Measurements from ENCODE around the gene LIAS. TPM values are rescaled to one million over a fixed set of nuclear protein-coding genes. Genes with fewer than 3 reads are reported as not detected.

Gene LIAS
- total RNA-seq, 1 experiment from 2014 or later, result 23.5 TPM

DNA sequence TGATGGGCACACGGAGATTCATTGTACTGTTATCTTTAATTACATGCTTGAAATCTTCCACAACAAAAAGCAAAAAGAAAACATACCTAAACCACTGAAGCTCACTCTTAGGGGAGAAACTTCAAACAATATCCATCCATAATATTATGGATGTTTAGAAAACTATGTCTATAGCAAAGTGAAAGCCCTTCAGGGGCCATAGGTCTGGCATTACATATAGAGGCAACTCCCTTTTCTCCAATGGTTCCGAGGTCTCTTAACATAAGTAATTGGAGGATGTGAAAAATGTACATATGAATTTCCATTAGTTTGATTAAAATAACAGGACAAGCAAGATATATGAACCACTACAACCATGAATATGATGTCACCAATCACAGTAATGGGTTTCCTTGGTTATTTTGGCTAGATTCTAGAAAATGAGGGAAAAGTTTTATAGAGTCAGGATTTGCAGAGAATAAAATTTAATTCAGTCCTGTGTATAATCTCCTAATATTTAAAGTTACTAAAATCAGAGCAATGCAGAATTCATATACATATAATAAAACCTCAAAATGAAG, 57.6 kb downstream of the LIAS start:
- no peak overlapping the region for H3K4me2 ChIP-seq (ENCODE audit: low read length)
- peaks cover 15 to 21% of the 10 kb centered on the region in 2 experiments for H3K4me1 ChIP-seq (ENCODE audit: control insufficient read depth in 1 of 2, insufficient read depth in 2 of 2, low read length in 2 of 2)

More for the DNA sequence above, 57.6 kb downstream of the LIAS start:
- intact Hi-C loops (cut with micrococcal nuclease), result no loop called here
- ATAC-seq, result no peak
- BruUV-seq (replicated peaks), result no TSS peak
- H2AFZ ChIP-seq (ENCODE audit: low read depth, low read length, poor library complexity, severe bottlenecking), result no peak overlapping the region
- H3K9ac ChIP-seq (ENCODE audit: low read length), result no peak overlapping the region
- H3K4me3 ChIP-seq (replicated peaks in 1 of 2; ENCODE audit: low read depth in 1 of 2, low read length in 2 of 2), result no peak overlapping the region
- no peaks in the 10 kb centered on the region for H3K27me3 ChIP-seq (ENCODE audit: insufficient read depth, low read length)
- peaks cover 34% of the 10 kb centered on the region for H3K79me2 ChIP-seq (ENCODE audit: insufficient read depth, low read length)
- ChIA-PET CTCF (no interaction called here), RAD21 (ENCODE audit: low non-redundant PET in 1 of 2, low total read pairs in 2 of 2, uncharacterized antibody in 2 of 2, unreplicated experiment in 2 of 2) (no interaction called here), POLR2A (interaction anchor here (0.9 kb wide), 1 partner anchor 11 kb away, joined by 4 read pairs; the partner anchor contains the start of gene UGDH)
- TF ChIP-seq EGR1 (IDR thresholded peaks at IDR 0.05; ENCODE audit: low read depth) (no peak), SIN3A (IDR thresholded peaks at IDR 0.05; ENCODE audit: low read depth) (no peak), POLR2A (IDR thresholded peaks at IDR 0.05; ENCODE audit: borderline replicate concordance, extremely low read depth, insufficient read depth, insufficient read length) (no peak), SP1 (IDR thresholded peaks at IDR 0.05; ENCODE audit: low read depth) (no peak), ELF1 (IDR thresholded peaks at IDR 0.05; ENCODE audit: borderline replicate concordance, low read depth) (no peak), CBX3 (IDR thresholded peaks at IDR 0.05; ENCODE audit: low read depth) (no peak), CEBPB (IDR thresholded peaks at IDR 0.05; ENCODE audit: low read depth) (no peak), TCF7L2 (IDR thresholded peaks at IDR 0.05; ENCODE audit: borderline replicate concordance, extremely low read depth, insufficient read depth, insufficient read length) (no peak)
- TF ChIP-seq, protein P1, sequence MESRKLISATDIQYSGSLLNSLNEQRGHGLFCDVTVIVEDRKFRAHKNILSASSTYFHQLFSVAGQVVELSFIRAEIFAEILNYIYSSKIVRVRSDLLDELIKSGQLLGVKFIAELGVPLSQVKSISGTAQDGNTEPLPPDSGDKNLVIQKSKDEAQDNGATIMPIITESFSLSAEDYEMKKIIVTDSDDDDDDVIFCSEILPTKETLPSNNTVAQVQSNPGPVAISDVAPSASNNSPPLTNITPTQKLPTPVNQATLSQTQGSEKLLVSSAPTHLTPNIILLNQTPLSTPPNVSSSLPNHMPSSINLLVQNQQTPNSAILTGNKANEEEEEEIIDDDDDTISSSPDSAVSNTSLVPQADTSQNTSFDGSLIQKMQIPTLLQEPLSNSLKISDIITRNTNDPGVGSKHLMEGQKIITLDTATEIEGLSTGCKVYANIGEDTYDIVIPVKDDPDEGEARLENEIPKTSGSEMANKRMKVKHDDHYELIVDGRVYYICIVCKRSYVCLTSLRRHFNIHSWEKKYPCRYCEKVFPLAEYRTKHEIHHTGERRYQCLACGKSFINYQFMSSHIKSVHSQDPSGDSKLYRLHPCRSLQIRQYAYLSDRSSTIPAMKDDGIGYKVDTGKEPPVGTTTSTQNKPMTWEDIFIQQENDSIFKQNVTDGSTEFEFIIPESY (IDR thresholded peaks at IDR 0.05; ENCODE audit: extremely low read depth, insufficient replicate concordance, low read length), result no peak
- TF ChIP-seq, protein P2, sequence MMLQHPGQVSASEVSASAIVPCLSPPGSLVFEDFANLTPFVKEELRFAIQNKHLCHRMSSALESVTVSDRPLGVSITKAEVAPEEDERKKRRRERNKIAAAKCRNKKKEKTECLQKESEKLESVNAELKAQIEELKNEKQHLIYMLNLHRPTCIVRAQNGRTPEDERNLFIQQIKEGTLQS (IDR thresholded peaks at IDR 0.05), result no peak
- H4K20me1 ChIP-seq (ENCODE audit: insufficient read depth), result no peaks in the 10 kb centered on the region
- DNase-seq (ENCODE audit: low read depth, low spot score), result no peak
- no peaks in the 10 kb centered on the region for H3K9me3 ChIP-seq (ENCODE audit: control insufficient read depth in 1 of 2, insufficient read depth in 1 of 2, low read depth in 1 of 2, low read length in 2 of 2)
- no peaks in the 10 kb centered on the region for H3K9me2 ChIP-seq (ENCODE audit: insufficient read depth)
- H3K36me3 ChIP-seq (ENCODE audit: control insufficient read depth in 1 of 2, insufficient read depth in 2 of 2, low read length in 2 of 2), result peaks cover 11 to 22% of the 10 kb centered on the region in 2 experiments; a peak in 2 of 4 replicates
- H3K27ac ChIP-seq (ENCODE audit: low read depth, low read length), result no peak overlapping the region
